GM18519 (cell line): ENCODE measurements around the gene ENTPD6.

Source experiments
- ATAC-seq: cut with Tn5 transposase; IDR thresholded peaks from one replicate; pipeline ENCODE4 v1.9.1; 2021; ENCODE audit warnings: mild to moderate bottlenecking, moderate library complexity; ENCODE audit not compliant: unreplicated experiment, low FRiP score

The ENTPD6 gene

DNA sequence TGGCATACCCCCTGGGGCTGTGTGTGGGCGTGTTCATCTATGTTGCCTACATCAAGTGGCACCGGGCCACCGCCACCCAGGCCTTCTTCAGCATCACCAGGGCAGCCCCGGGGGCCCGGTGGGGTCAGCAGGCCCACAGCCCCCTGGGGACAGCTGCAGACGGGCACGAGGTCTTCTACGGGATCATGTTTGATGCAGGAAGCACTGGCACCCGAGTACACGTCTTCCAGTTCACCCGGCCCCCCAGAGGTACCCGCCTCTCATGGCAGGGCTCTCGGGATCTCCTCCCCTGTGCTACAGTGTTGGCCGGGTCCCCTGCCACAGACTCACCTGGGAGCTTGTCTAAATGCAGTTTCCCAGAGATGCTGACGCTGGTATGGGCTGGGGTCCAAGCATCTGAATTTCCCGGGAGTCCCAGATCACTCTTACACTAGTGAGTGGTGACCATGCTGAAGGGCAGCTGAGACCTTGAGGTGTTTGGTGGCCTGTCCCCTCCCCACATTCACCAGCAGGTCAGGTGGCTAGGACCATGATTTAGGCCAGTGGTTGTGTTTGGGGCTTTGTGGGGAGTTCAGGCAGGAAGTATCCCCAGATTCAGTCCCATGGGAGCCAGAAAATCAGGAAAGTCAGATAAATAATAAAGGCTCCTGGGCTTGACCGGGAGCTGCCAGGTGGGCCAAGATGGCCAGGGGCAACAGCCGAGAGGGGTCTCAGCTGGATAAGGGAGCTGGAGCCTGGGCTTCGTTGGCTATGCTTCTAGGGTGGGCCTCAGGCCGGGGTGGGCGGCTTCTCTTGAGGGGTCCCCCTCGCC is 11.8 kb downstream of the ENTPD6 start:
- no peak for ATAC-seq

DNA sequence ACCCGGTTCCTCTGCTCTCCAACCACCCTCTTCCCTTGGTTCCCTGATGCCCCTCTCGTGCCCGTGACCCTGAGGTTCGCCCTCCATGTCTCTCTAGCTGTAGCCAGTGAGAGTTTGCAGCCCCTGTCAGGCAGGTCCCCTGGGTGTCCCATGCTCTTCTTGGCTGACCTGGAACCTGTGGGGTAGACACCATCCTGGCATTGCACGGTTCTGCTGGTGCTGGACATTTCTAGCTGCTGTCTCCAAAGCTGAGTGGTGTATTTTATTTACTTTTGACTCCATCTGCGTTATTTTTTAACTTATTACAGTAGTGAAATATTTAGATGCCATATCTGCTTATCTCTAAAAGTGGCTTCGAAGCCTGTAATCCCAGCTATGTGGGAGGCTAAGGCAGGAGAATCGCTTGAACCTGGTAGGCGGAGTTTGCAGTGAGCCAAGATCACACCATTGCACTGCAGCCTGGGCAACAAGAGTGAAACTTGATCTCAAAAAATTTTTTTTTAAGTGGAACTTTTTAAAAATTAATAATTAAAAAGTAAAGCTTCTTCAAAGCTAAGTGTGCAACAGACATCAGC is 12.5 kb downstream of the ENTPD6 start:
- ATAC-seq, result no peak

DNA sequence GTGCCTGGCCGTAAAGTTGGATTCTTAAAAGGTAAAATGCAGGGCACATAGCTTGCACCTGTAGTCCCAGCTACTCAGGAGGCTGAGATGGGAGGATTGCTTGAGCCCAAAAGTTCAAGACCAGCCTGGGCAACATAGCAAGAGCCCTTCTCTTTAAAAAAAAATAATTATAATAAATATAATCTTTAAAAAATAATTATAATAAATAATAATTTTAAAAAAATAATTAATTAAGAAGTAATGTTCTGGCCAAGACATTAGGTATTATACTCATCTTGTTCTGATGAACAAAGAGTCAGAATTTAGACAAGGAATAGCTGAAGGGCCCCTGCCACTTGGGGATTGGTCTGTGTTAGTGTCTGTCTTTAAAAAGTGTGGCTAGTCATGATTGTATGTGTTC is 13.9 kb downstream of the ENTPD6 start:
- no peak for ATAC-seq

DNA sequence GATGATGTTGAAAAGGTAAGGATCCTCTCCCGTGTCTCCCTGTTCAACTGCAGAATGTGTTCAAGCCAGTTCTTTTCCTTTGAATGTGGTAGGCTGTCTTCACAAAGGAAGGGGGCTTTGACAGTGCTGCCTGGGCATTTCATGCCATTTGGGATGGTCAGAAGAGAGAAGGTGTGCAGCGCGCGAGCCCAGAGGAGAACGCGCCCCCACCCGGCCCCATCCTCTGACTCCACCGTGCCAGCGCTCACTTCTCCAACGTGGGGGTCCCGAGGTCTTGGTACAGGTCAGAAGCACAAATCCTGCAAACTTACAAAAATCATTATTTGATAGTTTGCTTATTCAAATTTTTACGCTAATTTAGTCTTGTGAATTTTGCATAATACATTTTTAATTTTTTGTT is 14.4 kb downstream of the ENTPD6 start:
- no peak for ATAC-seq

DNA sequence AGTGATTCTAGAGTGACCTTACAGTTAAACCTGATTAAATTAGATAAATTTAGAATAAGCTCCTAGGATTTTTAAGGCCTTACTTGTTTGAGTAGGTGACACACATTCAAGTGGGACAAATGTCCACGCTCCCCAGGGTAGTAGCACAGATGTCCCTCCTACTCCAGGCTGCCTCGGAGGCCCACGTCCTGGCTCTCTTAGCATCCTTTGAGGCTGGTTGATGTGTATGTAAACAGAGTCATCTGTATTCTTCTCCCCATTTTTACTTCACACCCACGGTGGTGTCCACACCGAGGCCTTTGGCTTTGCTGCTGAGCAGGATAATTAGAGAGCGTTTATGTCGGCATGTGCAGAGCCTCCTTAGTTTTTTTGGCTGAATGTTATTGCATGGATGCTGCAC is 15.8 kb downstream of the ENTPD6 start:
- no peak for ATAC-seq

DNA sequence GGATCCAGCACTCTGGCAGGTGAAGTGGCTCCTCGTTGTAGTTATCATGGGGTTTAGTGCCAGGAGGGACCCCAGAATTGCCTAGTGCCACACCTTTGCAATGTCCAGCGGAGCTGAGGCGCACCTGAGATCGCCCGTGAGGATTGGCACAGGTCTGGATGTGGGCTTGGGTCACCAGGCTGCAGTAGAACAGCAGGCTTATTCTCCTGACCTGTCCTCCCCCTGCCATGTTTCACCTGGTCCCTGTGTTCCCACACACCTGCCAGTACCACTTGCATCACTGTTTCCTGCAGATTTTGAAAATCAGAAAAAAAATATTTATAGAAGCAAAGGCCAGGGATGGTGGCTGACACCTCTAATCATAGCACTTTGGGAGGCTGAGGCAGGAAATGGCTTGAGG is 16.7 kb downstream of the ENTPD6 start:
- ATAC-seq, result no peak

DNA sequence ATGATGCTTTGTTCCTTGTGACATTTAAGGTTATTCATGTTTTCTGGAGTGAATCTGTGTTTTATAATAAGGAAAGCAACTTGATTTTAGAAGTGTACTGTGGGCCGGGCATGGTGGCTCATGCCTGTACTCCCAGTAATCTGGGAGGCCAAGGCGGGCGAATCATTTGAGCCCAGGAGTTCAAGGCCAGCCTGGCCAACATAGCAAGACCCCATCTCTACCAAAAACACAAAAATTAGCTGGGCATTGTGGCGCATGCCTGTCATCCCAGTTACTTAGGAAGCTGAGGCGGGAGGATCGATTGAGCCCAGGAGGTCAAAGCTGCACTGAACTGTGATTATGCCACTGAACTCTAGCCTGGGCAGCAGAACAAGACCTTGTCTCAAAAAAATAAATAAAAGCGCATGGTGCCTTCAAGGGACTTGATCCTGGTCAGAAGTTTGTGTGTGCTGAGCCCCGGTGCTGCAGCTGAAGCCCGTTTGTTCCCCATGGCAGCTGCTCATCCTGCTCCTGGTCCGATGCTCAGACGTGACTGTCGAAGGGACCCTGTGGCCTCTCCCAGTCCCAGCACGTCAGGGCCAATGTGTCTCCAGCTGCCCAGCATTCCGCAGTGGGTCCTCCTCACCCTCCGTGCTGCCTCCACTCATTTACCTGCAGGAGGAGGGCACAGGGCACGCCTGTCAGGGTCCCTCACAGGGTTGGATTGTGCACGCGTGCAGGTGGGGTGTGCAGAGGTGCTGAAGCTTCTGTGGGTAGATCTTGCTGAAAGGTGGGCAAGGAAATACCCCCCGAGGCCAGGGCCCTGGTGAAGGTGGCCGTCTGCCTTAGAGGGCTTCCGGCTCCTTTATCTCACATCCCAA is 18.3 kb downstream of the ENTPD6 start:
- ATAC-seq, result no peak

DNA sequence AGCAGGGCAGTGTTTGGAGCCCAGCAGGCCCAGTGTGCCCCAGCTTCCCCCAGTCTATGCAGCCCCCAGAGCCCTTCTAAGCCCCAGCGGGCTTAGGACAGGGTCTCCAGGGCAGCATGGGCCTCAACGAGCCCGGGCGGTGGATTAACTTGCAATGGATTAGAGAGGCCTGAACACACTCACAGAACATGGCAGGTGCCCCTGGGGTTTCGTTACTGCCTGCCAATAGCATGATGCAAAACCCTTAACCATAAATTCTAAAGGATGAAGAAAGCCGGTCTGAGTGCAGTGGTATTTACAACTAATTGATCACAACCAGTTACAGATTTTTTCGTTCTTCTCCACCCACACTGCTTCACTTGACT is 18.9 kb downstream of the ENTPD6 start:
- ATAC-seq, result no peak

DNA sequence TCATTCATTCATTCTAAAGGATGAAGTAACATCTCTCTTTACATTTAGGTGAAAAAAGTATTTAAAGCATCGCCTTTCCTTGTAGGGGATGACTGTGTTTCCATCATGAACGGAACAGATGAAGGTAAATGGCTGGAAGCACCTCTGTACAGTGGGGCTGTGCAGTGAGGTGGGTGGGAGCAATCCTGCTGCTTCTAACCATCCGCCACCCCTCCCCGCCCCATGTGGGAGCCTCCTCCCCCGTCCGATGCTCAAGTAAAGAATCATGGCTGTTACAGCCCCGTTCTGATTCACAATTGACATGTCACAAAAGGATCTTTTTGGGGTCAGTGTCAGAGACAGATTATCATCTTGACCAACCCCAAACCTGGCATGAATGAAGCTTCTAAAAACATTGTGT is 19.3 kb downstream of the ENTPD6 start:
- ATAC-seq, result no peak

DNA sequence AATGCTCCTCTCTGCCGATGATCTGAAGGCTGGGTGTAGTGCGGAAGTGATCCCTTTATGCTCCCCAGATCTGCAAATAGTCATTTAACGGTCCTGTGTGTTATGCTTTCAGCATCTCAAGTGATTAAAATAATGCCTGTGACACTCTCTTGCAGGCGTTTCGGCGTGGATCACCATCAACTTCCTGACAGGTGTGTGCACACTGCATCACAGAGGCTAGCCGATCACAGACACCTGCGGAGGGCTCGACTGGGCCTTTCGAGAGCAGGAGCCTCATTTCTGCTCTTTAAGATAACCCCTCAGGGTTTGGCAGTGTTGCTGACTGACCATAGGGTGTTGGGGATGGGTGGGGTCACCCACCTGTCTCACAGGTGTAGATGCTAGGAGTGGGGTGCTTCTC is 20.0 kb downstream of the ENTPD6 start:
- ATAC-seq, result no peak

DNA sequence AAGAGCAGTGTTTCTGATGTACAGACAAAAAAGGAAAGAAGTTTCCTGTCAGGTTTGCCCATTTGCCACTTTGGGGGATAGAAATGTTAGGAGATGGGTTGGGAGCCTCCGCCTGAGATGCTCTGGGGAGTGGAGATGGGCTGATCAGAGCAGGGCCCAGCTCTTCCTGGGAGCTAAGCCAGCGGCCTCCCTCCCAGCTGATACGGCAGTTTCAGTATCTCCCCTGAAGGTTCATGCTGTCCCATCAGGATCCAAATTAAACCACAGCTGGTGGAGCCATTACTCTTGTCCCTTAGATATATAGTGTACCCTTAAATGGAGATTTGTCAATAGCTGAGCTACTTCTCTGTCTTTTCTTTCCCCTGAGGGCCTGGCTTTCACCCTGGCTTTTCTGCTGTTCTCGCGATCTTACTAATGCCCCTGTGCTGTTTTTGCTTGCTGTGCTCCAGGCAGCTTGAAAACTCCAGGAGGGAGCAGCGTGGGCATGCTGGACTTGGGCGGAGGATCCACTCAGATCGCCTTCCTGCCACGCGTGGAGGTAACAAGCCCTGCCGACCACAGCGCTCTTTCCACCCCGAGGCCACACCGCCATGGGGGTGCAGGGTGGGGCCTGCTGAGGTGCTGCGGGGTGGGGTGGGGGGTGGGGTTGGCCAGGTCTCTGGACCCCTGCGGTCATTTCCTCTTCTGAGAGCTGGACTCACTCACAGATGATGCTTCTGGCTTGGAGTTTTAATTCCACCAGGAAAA is 20.9 kb downstream of the ENTPD6 start:
- no peak for ATAC-seq

DNA sequence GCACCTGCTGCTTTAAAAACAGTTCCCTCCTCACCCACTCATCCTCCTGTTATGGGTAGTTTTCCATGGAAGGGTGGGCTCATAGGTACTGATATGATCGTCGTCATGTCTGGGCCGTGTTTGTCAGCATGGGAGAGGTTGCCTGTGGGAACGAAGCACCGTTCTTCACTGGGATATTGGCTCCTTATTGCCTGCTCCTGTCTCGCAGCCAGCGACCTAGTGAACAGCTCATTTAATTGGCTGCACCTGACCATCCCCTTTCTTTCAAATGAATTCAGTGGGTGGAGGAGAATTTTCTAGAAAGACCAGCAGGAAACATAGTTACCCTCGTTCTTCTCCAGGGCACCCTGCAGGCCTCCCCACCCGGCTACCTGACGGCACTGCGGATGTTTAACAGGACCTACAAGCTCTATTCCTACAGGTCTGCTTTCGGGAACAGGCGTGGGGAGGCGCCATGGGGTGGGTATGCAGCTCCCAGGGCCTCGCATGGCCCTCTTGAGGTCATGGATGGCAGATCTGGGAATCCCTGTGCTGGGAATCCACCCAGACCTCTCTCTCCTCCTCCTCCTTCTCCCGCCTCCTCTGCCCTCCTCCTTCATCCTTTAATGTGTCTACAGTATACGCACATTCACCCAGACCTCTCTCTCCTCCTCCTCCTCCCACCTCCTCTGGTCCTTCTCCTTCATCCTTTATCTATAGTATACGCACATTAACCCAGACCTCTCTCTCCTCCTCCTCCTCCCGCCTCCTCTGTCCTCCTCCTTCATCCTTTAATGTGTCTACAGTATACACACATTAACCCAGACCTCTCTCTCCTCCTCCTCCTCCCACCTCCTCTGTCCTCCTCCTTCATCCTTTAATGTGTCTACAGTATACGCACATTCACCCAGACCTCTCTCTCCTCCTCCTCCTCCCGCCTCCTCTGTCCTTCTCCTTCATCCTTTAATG is 21.9 kb downstream of the ENTPD6 start:
- no peak for ATAC-seq

DNA sequence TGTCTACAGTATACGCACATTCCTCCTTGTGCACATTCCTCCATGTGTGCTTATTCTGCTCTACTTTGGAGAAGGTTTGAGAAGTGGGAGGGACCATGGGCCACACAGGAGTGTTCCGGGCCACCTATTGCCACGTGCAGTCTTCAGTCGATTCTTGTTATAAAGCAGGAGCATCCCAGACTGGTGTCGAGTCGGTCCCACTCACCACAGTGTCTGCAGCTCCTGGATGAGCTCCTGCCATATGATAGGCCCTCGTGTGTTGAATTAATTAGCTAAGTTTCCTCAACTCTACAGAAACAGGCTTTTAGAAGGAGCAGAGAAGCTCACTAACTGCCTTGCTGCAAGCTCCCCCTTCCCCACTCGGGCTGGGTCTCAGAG is 22.6 kb downstream of the ENTPD6 start:
- ATAC-seq, result no peak

DNA sequence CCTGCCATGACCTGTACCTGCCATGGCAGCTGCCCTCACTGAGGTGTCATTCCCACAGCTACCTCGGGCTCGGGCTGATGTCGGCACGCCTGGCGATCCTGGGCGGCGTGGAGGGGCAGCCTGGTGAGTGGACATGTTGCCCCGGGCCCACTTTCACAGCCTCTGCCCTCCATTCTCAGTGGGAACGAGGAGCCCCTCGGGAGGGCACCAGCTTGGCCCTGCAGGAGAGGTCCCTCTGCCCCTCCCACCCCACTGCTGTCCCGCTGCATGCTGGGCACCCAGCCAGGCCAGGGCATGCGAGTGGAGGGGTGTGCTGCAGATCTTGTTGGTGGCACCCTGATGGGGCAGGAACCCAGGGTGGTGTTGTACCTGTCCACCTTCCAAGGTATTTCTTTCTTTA is 23.0 kb downstream of the ENTPD6 start:
- ATAC-seq, result no peak

DNA sequence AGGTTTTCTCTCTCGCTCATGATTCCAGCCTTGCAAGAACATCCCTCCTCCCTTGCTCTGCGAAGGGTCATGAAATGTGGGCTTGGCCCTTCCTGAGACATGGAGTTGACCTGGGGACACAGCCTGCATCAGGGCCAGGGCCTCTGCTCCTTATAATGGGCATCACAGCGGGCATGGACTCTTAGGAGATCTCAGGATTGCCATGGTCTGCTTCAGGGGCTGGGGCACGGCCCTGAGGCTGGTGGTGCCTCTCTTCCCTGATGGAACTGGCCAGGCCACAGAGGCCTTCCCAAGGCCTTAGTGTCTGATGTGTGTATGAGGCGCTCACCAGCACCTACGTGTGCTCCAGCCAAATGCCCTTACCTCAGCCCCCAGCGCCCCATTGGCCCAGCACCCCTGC is 23.9 kb downstream of the ENTPD6 start:
- no peak for ATAC-seq

DNA sequence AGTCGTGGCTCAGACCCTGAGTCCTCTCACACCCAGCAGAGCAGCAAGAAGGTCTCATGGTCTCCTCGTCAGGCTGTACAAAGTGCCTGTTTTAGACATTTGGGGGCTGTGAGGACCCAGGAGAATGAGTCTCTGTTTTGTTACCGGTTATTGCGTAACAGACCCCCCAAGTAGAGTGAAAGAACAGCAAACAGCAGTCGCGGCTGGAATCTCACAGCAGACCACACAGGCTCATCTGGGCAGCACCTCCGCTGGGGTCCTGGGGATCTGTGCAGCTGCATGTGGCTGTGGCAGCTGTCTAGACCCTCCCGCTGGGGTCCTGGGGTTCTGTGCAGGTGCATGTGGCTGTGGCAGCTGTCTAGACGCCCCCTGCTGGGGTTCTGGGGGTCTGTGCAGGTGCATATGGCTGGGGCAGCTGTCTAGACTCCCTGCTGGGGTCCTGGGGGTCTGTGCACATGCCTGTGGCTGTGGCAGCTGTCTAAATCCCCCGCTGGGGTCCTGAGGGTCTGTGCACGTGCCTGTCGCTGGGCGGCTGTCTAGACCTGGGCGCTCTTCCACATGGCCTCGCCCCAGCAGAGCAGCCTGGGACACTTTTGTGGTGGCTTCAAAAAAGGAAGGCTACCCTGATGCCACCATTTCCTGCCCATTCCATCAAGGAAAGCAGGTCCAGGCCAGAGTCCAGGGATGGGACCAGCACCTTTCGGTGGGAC is 24.7 kb downstream of the ENTPD6 start:
- no peak for ATAC-seq

DNA sequence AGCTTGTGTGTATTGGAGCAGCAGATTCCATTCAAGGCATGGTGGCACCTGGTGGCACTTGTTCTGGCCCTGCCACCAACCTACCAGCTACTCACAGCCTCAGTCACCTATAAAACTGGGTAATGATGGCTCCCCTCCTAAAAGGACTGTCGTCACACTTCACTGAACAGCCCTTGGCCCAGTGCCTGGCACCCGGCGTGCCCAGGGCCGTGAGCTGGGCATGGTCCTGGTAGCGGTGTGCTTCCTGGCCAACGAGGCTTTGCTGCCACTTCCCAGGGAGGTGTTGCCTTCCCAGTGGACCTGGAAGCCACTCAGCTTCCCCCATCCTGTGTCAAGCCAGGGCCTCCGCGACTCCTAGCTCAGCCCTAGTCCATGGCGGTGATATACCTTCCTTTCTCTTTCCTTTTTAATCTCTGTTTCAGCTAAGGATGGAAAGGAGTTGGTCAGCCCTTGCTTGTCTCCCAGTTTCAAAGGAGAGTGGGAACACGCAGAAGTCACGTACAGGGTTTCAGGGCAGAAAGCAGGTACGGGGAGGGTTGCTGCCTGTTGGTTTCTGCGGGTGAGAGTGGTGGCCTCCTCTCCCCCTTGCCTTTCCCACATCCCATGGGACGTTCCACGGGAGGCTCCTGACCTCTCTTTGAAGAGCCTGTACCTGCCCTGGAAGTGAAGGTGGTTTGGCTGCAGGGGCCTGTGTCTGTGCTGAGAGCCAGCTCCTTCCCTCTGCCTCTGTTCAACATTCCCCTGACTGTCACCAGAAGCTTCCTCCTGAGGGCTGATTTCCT is 25.5 kb downstream of the ENTPD6 start:
- no peak for ATAC-seq
